Osteoblast (primary cell): ENCODE data around the gene IGF1R. TPM values are rescaled to one million over a fixed set of nuclear protein-coding genes. Genes with fewer than 3 reads are reported as not detected.

ENCODE experiments used
- DNase-seq: peaks from one replicate; pipeline ENCODE4 v3.0.0; 2011; ENCODE audit warnings: low spot score, mixed read lengths; ENCODE audit not compliant: insufficient read length; ENCODE audit errors: missing footprints
- H2AFZ ChIP-seq: 2 replicates; pipeline ENCODE4 v1.6.0; 2011; ENCODE audit warnings: mild to moderate bottlenecking, low read length
- H3K27ac ChIP-seq: 2 replicates; pipeline ENCODE4 v1.5.1; 2011; ENCODE audit warnings: mild to moderate bottlenecking, low read depth, low read length, moderate library complexity
- H3K27me3 ChIP-seq: 2 replicates; pipeline ENCODE4 v1.6.0; 2012; ENCODE audit warnings: mild to moderate bottlenecking, control low read depth, inconsistent platforms, low read length, moderate library complexity; ENCODE audit not compliant: insufficient read depth
- H3K36me3 ChIP-seq: 2 replicates; pipeline ENCODE4 v1.5.1; 2011; ENCODE audit warnings: mild to moderate bottlenecking, low read length, control low read depth, moderate library complexity; ENCODE audit not compliant: insufficient read depth
- H3K4me1 ChIP-seq: 2 replicates; pipeline ENCODE4 v1.5.1; 2011; ENCODE audit warnings: mild to moderate bottlenecking, low read length, control low read depth, moderate library complexity; ENCODE audit not compliant: insufficient read depth
- H3K4me2 ChIP-seq: 2 replicates; pipeline ENCODE4 v1.6.0; 2011; ENCODE audit warnings: mild to moderate bottlenecking, low read length; ENCODE audit not compliant: insufficient read depth
- H3K4me3 ChIP-seq: fragments of 200-600 bp; sonication (generic); 3 replicates; pipeline ENCODE4 v1.5.1; 2012; ENCODE audit warnings: mild to moderate bottlenecking, low read length, inconsistent platforms; ENCODE audit not compliant: insufficient read depth
- H3K79me2 ChIP-seq: 2 replicates; pipeline ENCODE4 v1.6.0; 2012; ENCODE audit warnings: mild to moderate bottlenecking, low read length, control low read depth, inconsistent platforms; ENCODE audit not compliant: insufficient read depth
- H3K9me3 ChIP-seq: 2 replicates; pipeline ENCODE4 v1.5.1; 2011; ENCODE audit warnings: low read depth, low read length, control low read depth
- H4K20me1 ChIP-seq: 2 replicates; pipeline ENCODE4 v1.6.0; 2012; ENCODE audit warnings: mild to moderate bottlenecking, low read length, control low read depth; ENCODE audit not compliant: insufficient read depth
- total RNA-seq: library from RNA; depleted of rRNA; stranded (reverse); fragments of >200 nt; gene quantifications from 2 replicates; pipeline ENCODE4 v1.2.3, GENCODE V29; 2012
- TF ChIP-seq, protein P1 (sequence below): IDR thresholded peaks from 2 replicates; pipeline ENCODE4 v1.5.1; 2011; ENCODE audit warnings: mild to moderate bottlenecking, low read depth, low read length, moderate library complexity; ENCODE audit errors: extremely low read depth

The IGF1R gene
- total RNA-seq, 1 donor, result 18.8 TPM

DNA sequence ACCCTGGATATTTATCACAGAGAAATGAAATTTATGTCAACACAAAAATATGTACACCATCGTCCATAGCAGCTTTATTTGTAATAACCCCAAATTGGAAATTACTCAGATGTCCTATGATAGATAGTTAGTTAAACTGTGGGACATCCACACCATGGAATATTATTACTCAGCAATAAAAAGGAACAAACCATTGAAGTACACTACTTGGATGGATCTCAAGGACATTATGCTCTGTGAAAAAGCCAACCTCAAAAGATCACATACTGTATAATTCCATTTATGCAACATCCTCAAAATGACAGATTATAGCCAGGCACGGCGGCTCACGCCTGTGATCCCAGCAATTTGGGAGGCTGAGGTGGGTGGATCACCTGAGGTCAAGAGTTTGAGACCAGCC is 246.0 kb downstream of the IGF1R start:
- H3K36me3 ChIP-seq, result peaks cover 10% of the 10 kb centered on the region
- H3K4me1 ChIP-seq, result peaks cover 49% of the 10 kb centered on the region
- TF ChIP-seq, protein P1, sequence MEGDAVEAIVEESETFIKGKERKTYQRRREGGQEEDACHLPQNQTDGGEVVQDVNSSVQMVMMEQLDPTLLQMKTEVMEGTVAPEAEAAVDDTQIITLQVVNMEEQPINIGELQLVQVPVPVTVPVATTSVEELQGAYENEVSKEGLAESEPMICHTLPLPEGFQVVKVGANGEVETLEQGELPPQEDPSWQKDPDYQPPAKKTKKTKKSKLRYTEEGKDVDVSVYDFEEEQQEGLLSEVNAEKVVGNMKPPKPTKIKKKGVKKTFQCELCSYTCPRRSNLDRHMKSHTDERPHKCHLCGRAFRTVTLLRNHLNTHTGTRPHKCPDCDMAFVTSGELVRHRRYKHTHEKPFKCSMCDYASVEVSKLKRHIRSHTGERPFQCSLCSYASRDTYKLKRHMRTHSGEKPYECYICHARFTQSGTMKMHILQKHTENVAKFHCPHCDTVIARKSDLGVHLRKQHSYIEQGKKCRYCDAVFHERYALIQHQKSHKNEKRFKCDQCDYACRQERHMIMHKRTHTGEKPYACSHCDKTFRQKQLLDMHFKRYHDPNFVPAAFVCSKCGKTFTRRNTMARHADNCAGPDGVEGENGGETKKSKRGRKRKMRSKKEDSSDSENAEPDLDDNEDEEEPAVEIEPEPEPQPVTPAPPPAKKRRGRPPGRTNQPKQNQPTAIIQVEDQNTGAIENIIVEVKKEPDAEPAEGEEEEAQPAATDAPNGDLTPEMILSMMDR, result no peak
- H3K4me2 ChIP-seq, result no peak overlapping the region
- peak overlapping the region; percentile 99 for H3K27ac ChIP-seq
- H3K9me3 ChIP-seq, result no peaks in the 10 kb centered on the region
- H3K4me3 ChIP-seq, result no peak overlapping the region
- no peak for DNase-seq
- no peaks in the 10 kb centered on the region for H3K27me3 ChIP-seq
- H3K79me2 ChIP-seq, result peaks cover 20% of the 10 kb centered on the region
- no peaks in the 10 kb centered on the region for H4K20me1 ChIP-seq
- no peak overlapping the region for H2AFZ ChIP-seq

DNA sequence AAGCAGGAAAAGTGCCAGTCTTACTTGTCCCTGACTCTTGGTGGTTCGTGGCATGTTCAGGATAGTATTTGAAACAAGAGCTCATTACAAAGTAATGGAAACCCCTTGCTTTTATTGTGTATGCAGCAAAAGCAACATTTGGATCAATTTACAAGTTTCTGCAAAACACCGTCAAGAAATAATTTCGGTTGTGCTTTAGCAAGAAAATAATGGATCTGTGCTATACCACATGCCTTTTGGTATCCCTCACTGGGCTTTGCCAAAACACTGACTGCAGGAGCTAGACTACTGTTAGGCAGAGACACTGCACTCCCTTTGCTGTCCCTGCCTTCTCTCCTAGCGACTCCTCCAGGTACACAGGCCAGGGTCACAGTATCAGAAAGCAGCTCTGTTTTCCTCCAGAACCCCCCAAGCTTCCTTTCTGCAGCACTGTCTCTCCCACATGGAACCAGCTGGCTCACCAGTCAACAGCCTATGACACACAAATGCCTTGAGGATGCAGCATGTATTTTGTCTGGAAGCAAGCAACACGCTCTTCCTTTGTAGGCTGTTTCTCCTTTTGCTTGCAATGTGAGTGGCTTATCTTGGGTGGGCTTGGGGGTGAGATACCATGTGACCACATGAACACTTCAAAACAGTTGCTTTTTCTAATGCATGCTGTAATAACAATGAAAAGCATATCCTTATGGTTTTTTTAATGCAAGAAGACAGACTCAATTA is 247.8 kb downstream of the IGF1R start:
- TF ChIP-seq, protein P1, result no peak

DNA sequence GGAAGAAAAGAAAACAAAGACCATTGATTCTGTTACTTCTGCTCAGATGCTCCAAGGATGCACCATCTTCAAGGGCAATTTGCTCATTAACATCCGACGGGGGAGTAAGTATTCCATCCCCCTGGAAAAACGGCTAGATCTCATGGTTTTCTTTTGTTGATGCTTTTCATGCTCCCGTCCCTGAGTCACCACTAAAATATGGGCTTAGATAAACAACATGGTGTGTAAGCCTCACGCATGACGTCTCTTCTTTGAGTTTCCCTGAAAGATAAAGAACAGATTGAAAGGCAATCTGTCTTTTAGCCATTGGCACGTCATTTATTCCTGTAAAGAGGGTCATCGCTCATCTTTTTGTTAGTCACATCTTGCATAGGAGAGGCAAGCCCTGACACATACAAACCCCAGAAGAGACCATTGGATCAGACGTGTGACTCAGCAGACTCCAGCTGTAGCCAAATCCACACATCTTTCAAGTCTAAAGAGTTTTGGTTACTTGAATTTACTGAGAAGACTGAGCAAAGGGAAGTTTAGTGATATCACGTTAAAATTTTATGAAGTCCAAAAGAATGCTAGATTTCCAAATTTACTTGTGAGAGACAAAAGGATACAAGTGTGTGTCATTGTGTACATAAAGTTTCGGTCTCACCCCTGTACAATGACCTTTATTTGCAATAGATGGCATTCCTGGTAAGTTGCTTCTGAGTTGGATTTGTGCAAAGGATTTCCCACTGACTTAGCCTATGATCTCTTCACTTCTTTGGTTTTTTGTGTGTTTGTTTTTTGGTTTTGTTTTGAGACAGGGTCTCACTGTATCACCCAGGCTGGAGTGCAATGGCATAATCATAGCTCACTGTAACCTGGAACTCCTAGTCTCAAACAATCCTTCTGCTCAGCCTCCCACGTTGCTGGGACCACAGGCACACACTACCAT is 248.7 kb downstream of the IGF1R start:
- H3K4me3 ChIP-seq, result peak overlapping the region; percentile 41
- H4K20me1 ChIP-seq, result no peaks in the 10 kb centered on the region
- no peak overlapping the region for H2AFZ ChIP-seq
- peaks cover 23% of the 10 kb centered on the region for H3K79me2 ChIP-seq
- H3K4me1 ChIP-seq, result peaks cover 50% of the 10 kb centered on the region
- no peaks in the 10 kb centered on the region for H3K9me3 ChIP-seq
- peak overlapping the region; percentile 99 for H3K27ac ChIP-seq
- DNase-seq, result peak; percentile 89
- TF ChIP-seq, protein P1, result no peak
- peaks cover 15% of the 10 kb centered on the region for H3K36me3 ChIP-seq
- peak overlapping the region; percentile 75 for H3K4me2 ChIP-seq
- no peaks in the 10 kb centered on the region for H3K27me3 ChIP-seq

More for the DNA sequence above, 247.8 kb downstream of the IGF1R start:
- Histone ChIP-seq H3K27me3 (no peaks in the 10 kb centered on the region), H3K9me3 (no peaks in the 10 kb centered on the region), H3K36me3 (peaks cover 19% of the 10 kb centered on the region), H3K4me2 (peak overlapping the region; percentile 75), H3K4me3 (peak overlapping the region; percentile 41), H3K79me2 (peaks cover 21% of the 10 kb centered on the region), H2AFZ (no peak overlapping the region), H3K27ac (peak overlapping the region; percentile 99), H3K4me1 (peaks cover 50% of the 10 kb centered on the region), H4K20me1 (no peaks in the 10 kb centered on the region)
- peak; percentile 90 for DNase-seq

DNA sequence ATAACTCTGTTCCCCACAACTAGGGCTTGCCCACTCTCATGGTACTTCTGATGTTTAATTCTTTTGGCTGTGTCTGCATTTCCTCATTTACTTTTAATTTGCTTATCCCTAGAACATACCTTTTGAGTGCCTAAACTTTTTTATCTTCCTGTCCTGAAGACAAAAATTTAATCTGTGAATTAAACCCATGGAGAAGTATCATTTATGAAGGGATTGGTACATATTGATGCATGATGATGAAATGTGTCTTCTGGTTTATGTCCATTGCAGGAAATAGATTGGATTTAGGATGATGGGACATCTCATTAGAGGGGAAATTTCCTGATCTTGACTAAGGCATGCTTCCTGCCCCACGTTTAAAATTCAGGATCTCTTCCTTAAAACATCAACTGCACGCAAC is 249.8 kb downstream of the IGF1R start:
- peaks cover 23% of the 10 kb centered on the region for H3K79me2 ChIP-seq
- peak overlapping the region; percentile 99 for H3K27ac ChIP-seq
- DNase-seq, result no peak
- H3K9me3 ChIP-seq, result no peaks in the 10 kb centered on the region
- peaks cover 14% of the 10 kb centered on the region for H3K36me3 ChIP-seq
- H3K4me2 ChIP-seq, result peak overlapping the region; percentile 75
- H2AFZ ChIP-seq, result no peak overlapping the region
- H4K20me1 ChIP-seq, result no peaks in the 10 kb centered on the region
- no peak overlapping the region for H3K4me3 ChIP-seq
- TF ChIP-seq, protein P1, result no peak
- peaks cover 56% of the 10 kb centered on the region for H3K4me1 ChIP-seq
- H3K27me3 ChIP-seq, result no peaks in the 10 kb centered on the region
